Endothelial cell of umbilical vein (primary cell): ENCODE data around the gene SNN. TPM values are rescaled to one million over a fixed set of nuclear protein-coding genes. Genes with fewer than 3 reads are reported as not detected.

Experiments
- BruUV-seq: library from RNA; stranded (reverse); fragments of 400-500 nt; replicated peaks from 2 replicates; lab custom pipeline; 2021; lab: Mats Ljungman, UMichigan
- CTCF ChIA-PET: fragments of 300-600, 350-600 bp; sonication (Branson Sonifier 250); formaldehyde crosslinking; loops from one replicate; lab custom pipeline; 2021; ENCODE audit warnings: antibody characterized with exemption, inconsistent platforms; lab: Charles Lee
- POLR2A ChIA-PET: fragments of 300-600, 350-600 bp; sonication (Branson Sonifier 250); formaldehyde crosslinking; loops from one replicate; lab custom pipeline; 2021; ENCODE audit warnings: antibody characterized with exemption, inconsistent platforms; lab: Charles Lee
- DNase-seq: peaks from one replicate; pipeline ENCODE4 v3.0.0-alpha.2; 2011; ENCODE audit warnings: low read depth, low spot score
- FAIRE-seq: peaks from 2 replicates; lab custom pipeline; 2011; peaks lifted over from hg19 to GRCh38; lab: Jason Lieb, UNC
- H2AFZ ChIP-seq: 2 replicates; pipeline ENCODE4 v1.6.0; 2012; ENCODE audit warnings: low read depth, low read length, control low read depth, inconsistent platforms
- H3K27ac ChIP-seq: 2 replicates; pipeline ENCODE4 v1.5.1; 2011; ENCODE audit warnings: low read depth, mild to moderate bottlenecking, control low read depth, low read length, moderate library complexity; ENCODE audit not compliant: insufficient read depth
- H3K27me3 ChIP-seq, 2 experiments: 2 replicates each; pipeline versions ENCODE4 v1.6.0 to v1.6.1; 2011; ENCODE audit warnings: low read length in 2 of 2, mixed read lengths in 1 of 2; ENCODE audit not compliant: control insufficient read depth in 2 of 2, insufficient read depth in 2 of 2
- H3K36me3 ChIP-seq, 2 experiments: 2 replicates in 1 of 2; 3 replicates in 1 of 2; pipeline ENCODE4 v1.5.1; 2011; ENCODE audit warnings: low read length in 2 of 2, mild to moderate bottlenecking in 1 of 2, moderate library complexity in 1 of 2; ENCODE audit not compliant: control insufficient read depth in 2 of 2, insufficient read depth in 2 of 2; ENCODE audit errors: extremely low read depth in 1 of 2
- H3K4me1 ChIP-seq: 3 replicates; pipeline ENCODE4 v1.5.1; 2011; ENCODE audit warnings: mild to moderate bottlenecking, low read length; ENCODE audit not compliant: control insufficient read depth, insufficient read depth; ENCODE audit errors: extremely low read depth
- H3K4me2 ChIP-seq: 2 replicates; pipeline ENCODE4 v1.6.1; 2011; ENCODE audit warnings: low read length, control low read depth, mixed read lengths; ENCODE audit not compliant: insufficient read depth
- H3K4me3 ChIP-seq, 3 experiments: fragments of 200-600 bp in 1 of 3; sonication (generic), shearing (Covaris generic) in 1 of 3; replicated peaks in 1 of 3; 2 replicates each; pipeline ENCODE4 v1.5.1; 2011 to 2016; ENCODE audit warnings: control low read depth in 3 of 3, low read length in 3 of 3, mild to moderate bottlenecking in 2 of 3, inconsistent platforms in 1 of 3, low read depth in 1 of 3, moderate library complexity in 1 of 3; ENCODE audit not compliant: insufficient read depth in 1 of 3
- H3K79me2 ChIP-seq: 2 replicates; pipeline ENCODE4 v1.6.0; 2012; ENCODE audit warnings: low read length, inconsistent platforms; ENCODE audit not compliant: control insufficient read depth, insufficient read depth
- H3K9ac ChIP-seq: replicated peaks from 2 replicates; pipeline ENCODE3; 2011; ENCODE audit warnings: low read length, control low read depth; ENCODE audit not compliant: insufficient read depth; ENCODE audit errors: extremely low read depth
- H3K9me1 ChIP-seq: replicated peaks from 3 replicates; pipeline ENCODE4 v1.6.0; 2011; ENCODE audit warnings: mild to moderate bottlenecking, low read length; ENCODE audit not compliant: control insufficient read depth, insufficient read depth; ENCODE audit errors: extremely low read depth
- H3K9me3 ChIP-seq: replicated peaks from 2 replicates; pipeline ENCODE4 v1.5.1; 2012; ENCODE audit warnings: low read length, inconsistent platforms; ENCODE audit not compliant: control insufficient read depth, insufficient read depth
- H4K20me1 ChIP-seq: replicated peaks from 2 replicates; pipeline ENCODE3; 2011; ENCODE audit warnings: mild to moderate bottlenecking, low read length; ENCODE audit not compliant: control insufficient read depth, insufficient read depth; ENCODE audit errors: extremely low read depth
- EZH2 ChIP-seq: IDR thresholded peaks from 2 replicates; pipeline ENCODE4 v1.6.1; 2012; ENCODE audit warnings: borderline replicate concordance, low read depth, mild to moderate bottlenecking, moderate library complexity, low read length, inconsistent platforms; ENCODE audit not compliant: severe bottlenecking
- FOS ChIP-seq: IDR thresholded peaks from 2 replicates; pipeline ENCODE4 v1.6.1; 2011; ENCODE audit warnings: mild to moderate bottlenecking, low read length, moderate library complexity, borderline replicate concordance; ENCODE audit not compliant: insufficient read depth
- GATA2 ChIP-seq: IDR thresholded peaks from 2 replicates; pipeline ENCODE4 v1.7.0; 2011; ENCODE audit warnings: low read depth, mild to moderate bottlenecking, moderate library complexity, mixed read lengths, low read length; ENCODE audit not compliant: insufficient read length, insufficient read depth
- JUN ChIP-seq: IDR thresholded peaks from 2 replicates; pipeline ENCODE4 v1.6.1; 2011; ENCODE audit warnings: borderline replicate concordance, low read depth; ENCODE audit not compliant: insufficient read length, insufficient read depth
- MAX ChIP-seq: IDR thresholded peaks from 2 replicates; pipeline ENCODE4 v1.6.1; 2011; ENCODE audit not compliant: insufficient read depth, insufficient read length
- MYC ChIP-seq: IDR thresholded peaks from one replicate; pipeline ENCODE4 v1.6.1; 2011; ENCODE audit warnings: mild to moderate bottlenecking, low read depth, low read length
- POLR2A ChIP-seq: IDR thresholded peaks from 2 replicates; pipeline ENCODE4 v1.6.1; 2012; ENCODE audit warnings: low read depth, mild to moderate bottlenecking, control low read depth, low read length
- POLR2AphosphoS5 ChIP-seq: IDR thresholded peaks from 2 replicates; pipeline ENCODE4 v1.6.1; 2012; ENCODE audit warnings: low read depth, mild to moderate bottlenecking, control low read depth, low read length, moderate library complexity; ENCODE audit not compliant: insufficient read depth
- dilution Hi-C: fragments of 300-500 bp; cut with MboI; formaldehyde crosslinking; loops from one replicate; pipeline ENCODE4 v1.15.0; 2019; ENCODE audit warnings: low sequenced_read_pairs; ENCODE audit not compliant: extremely low pct_ligation_motif_present
- intact Hi-C: fragments of 100-400 bp; cut with micrococcal nuclease; formaldehyde crosslinking; loops from one replicate; pipeline ENCODE4 v1.10.0; 2022
- polyA plus RNA-seq, 4 experiments: library from polyadenylated mRNA; depleted of rRNA in 3 of 4; stranded (reverse) in 3 of 4; unstranded in 1 of 4; fragments of >200 nt; gene quantifications; 2 replicates each; pipeline versions ENCODE4 v1.2.1 to v1.2.3, GENCODE V29; 2011 to 2012; ENCODE audit warnings: missing spikeins in 1 of 4
- total RNA-seq: library from RNA; stranded (reverse); gene quantifications from 2 replicates; pipeline ENCODE4 v1.2.3, GENCODE V29; 2021
- TF ChIP-seq, protein P1 (sequence below), 2 donors: IDR thresholded peaks; 1 replicate in 1 of 2; 2 replicates in 1 of 2; pipeline ENCODE4 v1.5.1; 2011; ENCODE audit warnings: low read length in 2 of 2, mild to moderate bottlenecking in 2 of 2, moderate library complexity in 2 of 2, control low read depth in 1 of 2, inconsistent platforms in 1 of 2, low read depth in 1 of 2; ENCODE audit not compliant: insufficient read depth in 1 of 2; ENCODE audit errors: extremely low read depth in 1 of 2

Gene SNN
- total and polyA plus RNA-seq, 2 donors (not counting 3 experiments of a cell fraction or from before 2014, with no cell fraction given): 17.7 to 24.1 TPM

- Histone ChIP-seq H3K9me1 (no peaks in the 10 kb centered on the region), H3K4me1 (no peaks in the 10 kb centered on the region), H3K36me3 (no peaks in the 10 kb centered on the region), H3K4me2 (no peak overlapping the region), H3K4me3 (no peak overlapping the region), H3K79me2 (no peaks in the 10 kb centered on the region), H3K27me3 (no peaks in the 10 kb centered on the region), H3K9me3 (no peaks in the 10 kb centered on the region), H3K9ac (no peak overlapping the region), H4K20me1 (no peaks in the 10 kb centered on the region), H3K27ac (no peak overlapping the region), H2AFZ (no peak overlapping the region)
- dilution Hi-C loops (no loop called here), intact Hi-C loops (no loop called here)
- BruUV-seq: no TSS peak
- TF ChIP-seq EZH2: no peak
- TF ChIP-seq FOS: no peak
- CTCF ChIA-PET: interaction anchor here (0.8 to 1.3 kb wide), 3 partner anchors 87 to 212 kb away, joined by 3 read pairs; no protein-coding TSS in a partner anchor
- POLR2A ChIA-PET: no interaction called here
- no peak for DNase-seq
- no peak for FAIRE-seq
These were observed 48.9 kb upstream of the SNN start for GRCh38 chr16:11619327-11619851.

GRCh38 chr16:11620243-11621003, 47.8 kb upstream of the SNN start:
- Histone ChIP-seq H3K27me3 (no peaks in the 10 kb centered on the region), H3K36me3 (no peaks in the 10 kb centered on the region), H4K20me1 (no peaks in the 10 kb centered on the region), H3K9me3 (no peaks in the 10 kb centered on the region), H3K79me2 (no peaks in the 10 kb centered on the region), H2AFZ (no peak overlapping the region), H3K9me1 (no peaks in the 10 kb centered on the region), H3K4me2 (no peak overlapping the region), H3K4me3 (no peak overlapping the region), H3K27ac (no peak overlapping the region), H3K9ac (no peak overlapping the region), H3K4me1 (no peaks in the 10 kb centered on the region)
- ChIA-PET CTCF (interaction anchor here (1.3 kb wide), 1 partner anchor 88 kb away, joined by 3 read pairs; no protein-coding TSS in a partner anchor), POLR2A (interaction anchor here (0.7 kb wide), 1 partner anchor 183 kb away, joined by 6 read pairs; no protein-coding TSS in a partner anchor)
- intact Hi-C loops: no loop called here
- TF ChIP-seq JUN (no peak), POLR2A (no peak), MAX (no peak), MYC (no peak), GATA2 (no peak), EZH2 (no peak), FOS (no peak), POLR2AphosphoS5 (no peak)
- TF ChIP-seq, protein P1, sequence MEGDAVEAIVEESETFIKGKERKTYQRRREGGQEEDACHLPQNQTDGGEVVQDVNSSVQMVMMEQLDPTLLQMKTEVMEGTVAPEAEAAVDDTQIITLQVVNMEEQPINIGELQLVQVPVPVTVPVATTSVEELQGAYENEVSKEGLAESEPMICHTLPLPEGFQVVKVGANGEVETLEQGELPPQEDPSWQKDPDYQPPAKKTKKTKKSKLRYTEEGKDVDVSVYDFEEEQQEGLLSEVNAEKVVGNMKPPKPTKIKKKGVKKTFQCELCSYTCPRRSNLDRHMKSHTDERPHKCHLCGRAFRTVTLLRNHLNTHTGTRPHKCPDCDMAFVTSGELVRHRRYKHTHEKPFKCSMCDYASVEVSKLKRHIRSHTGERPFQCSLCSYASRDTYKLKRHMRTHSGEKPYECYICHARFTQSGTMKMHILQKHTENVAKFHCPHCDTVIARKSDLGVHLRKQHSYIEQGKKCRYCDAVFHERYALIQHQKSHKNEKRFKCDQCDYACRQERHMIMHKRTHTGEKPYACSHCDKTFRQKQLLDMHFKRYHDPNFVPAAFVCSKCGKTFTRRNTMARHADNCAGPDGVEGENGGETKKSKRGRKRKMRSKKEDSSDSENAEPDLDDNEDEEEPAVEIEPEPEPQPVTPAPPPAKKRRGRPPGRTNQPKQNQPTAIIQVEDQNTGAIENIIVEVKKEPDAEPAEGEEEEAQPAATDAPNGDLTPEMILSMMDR (IDR thresholded peaks at IDR 0.05; ENCODE audit: extremely low read depth in 1 of 2, insufficient read depth in 1 of 2, low read depth in 1 of 2, low read length in 2 of 2): no peak
- DNase-seq (no peak), FAIRE-seq (no peak)
- dilution Hi-C loops: no loop called here
- no TSS peak for BruUV-seq
